Measurements from ENCODE around the gene CD302. TPM values are rescaled to one million over a fixed set of nuclear protein-coding genes. Genes with fewer than 3 reads are reported as not detected.
"Not testable (repeated sequence)": the region's sequence is repeated elsewhere in the genome, so short reads cannot be mapped to it uniquely, and the experiment has no call there.

The CD302 gene
- total and polyA plus RNA-seq, 7 donors = 2.7 to 7.5 (median 4.6) TPM

DNA sequence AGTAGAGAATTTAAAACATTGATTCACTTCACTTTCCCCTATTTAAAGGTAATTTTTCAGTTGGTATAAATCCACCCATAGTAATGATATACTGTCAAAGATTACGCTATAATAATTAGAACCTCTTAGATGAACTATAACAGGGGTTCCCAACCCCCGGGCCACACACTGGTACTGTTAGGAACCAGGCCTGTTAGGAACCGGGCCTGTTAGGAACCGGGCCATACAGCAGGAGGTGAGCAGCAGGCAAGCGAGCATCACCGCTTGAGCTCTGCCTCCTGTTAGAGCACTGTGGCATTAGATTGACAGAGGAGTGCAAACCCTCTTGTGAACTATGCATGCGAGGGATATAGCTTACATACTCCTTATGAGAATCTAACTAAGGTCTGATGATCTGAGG lies 34.0 kb upstream of the CD302 start:
- Histone ChIP-seq H3K27me3 (ENCODE audit: insufficient read depth in 3 of 3, low read length in 2 of 3) (no peaks in the 10 kb centered on the region), H3K36me3 (ENCODE audit: insufficient read depth in 1 of 2, low read depth in 1 of 2) (no peaks in the 10 kb centered on the region), H3K9me3 (no peaks in the 10 kb centered on the region), H3K4me1 (no peaks in the 10 kb centered on the region), H3K27ac (no peak overlapping the region), H3K4me3 (no peak overlapping the region)
- WGBS, 3 donors = 82 to 84% (median 83%) methylated on average over 7 of the region's 7 CpGs
- intact Hi-C loops (cut with DNase I) = no loop called here
- DNase-seq (no peak), ATAC-seq (no peak)
- TF ChIP-seq, protein P1, sequence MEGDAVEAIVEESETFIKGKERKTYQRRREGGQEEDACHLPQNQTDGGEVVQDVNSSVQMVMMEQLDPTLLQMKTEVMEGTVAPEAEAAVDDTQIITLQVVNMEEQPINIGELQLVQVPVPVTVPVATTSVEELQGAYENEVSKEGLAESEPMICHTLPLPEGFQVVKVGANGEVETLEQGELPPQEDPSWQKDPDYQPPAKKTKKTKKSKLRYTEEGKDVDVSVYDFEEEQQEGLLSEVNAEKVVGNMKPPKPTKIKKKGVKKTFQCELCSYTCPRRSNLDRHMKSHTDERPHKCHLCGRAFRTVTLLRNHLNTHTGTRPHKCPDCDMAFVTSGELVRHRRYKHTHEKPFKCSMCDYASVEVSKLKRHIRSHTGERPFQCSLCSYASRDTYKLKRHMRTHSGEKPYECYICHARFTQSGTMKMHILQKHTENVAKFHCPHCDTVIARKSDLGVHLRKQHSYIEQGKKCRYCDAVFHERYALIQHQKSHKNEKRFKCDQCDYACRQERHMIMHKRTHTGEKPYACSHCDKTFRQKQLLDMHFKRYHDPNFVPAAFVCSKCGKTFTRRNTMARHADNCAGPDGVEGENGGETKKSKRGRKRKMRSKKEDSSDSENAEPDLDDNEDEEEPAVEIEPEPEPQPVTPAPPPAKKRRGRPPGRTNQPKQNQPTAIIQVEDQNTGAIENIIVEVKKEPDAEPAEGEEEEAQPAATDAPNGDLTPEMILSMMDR (IDR thresholded peaks at IDR 0.05) = no peak

DNA sequence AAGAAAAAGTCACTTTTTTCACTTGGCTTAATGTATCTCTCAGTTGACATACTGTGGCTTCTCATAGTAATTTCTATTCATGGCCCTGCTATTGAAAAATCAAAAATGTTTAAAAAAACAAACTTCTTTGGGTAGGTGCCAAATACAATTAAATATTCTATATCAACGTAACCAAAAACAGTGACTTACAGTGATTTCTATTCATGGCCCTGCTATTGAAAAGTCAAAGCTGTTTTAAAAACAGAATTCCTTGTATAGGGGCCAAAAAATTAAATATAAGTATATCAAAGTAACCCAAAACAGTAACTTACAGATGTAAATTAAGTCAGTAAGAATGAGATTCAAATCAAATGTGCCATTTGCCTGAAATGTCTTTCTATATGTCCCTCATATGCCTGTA lies 31.4 kb upstream of the CD302 start:
- Histone ChIP-seq H3K4me1 (no peaks in the 10 kb centered on the region), H3K27ac (no peak overlapping the region), H3K9me3 (no peaks in the 10 kb centered on the region), H3K27me3 (ENCODE audit: insufficient read depth in 3 of 3, low read length in 2 of 3) (no peaks in the 10 kb centered on the region), H3K36me3 (ENCODE audit: insufficient read depth in 1 of 2, low read depth in 1 of 2) (no peaks in the 10 kb centered on the region), H3K4me3 (no peak overlapping the region)
- DNase-seq (no peak), ATAC-seq (no peak)
- 86 to 90% (median 88%) methylated on average over 1 of the region's 1 CpG for WGBS, 3 donors
- TF ChIP-seq, protein P1 (IDR thresholded peaks at IDR 0.05) = no peak
- intact Hi-C loops (cut with DNase I) = no loop called here

DNA sequence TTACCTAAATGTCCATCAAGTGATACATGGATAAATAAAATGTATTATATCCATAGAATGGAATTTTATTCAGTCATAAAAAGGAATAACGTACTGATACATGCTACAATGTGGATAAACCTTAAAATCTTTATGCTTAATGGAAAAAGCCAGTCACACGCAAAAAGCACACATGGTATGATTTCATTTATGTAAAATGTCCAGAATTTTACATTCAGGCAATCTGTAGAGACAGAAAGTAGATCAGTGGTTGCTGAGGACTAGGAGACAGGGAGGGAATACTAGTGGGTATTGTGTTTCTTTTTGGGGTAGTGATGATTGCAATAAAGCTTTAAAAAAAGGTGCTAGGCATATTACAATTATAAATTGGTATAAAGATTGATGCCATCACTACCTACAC lies 30.7 kb upstream of the CD302 start:
- DNase-seq (no peak), ATAC-seq (no peak)
- Histone ChIP-seq H3K36me3 (ENCODE audit: insufficient read depth in 1 of 2, low read depth in 1 of 2) (no peaks in the 10 kb centered on the region), H3K27me3 (ENCODE audit: insufficient read depth in 3 of 3, low read length in 2 of 3) (no peaks in the 10 kb centered on the region), H3K4me1 (no peaks in the 10 kb centered on the region), H3K4me3 (no peak overlapping the region), H3K27ac (no peak overlapping the region), H3K9me3 (no peaks in the 10 kb centered on the region)
- TF ChIP-seq, protein P1 (IDR thresholded peaks at IDR 0.05) = no peak
- intact Hi-C loops (cut with DNase I) = no loop called here
- WGBS, 3 donors = 59 to 71% (median 61%) methylated on average over 2 of the region's 2 CpGs

DNA sequence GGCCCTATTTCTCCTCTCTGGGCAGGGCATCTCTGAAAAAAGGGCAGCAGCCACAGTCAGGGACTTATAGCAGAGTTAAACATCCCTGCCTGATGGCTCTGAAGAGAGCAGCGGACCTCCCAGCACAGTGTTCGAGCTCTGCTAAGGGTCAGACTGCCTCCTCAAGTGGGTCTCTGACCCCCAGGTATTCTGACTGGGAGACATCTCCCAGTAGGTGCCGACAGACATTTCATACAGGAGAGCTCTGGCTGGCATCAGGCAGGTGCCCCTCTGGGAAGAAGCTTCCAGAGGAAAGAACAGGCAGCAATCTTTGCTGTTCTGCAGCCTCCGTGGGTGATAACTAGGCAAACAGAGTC lies 24.4 kb upstream of the CD302 start:
- DNase-seq; H3K27me3 ChIP-seq (ENCODE audit: insufficient read depth in 3 of 3, low read length in 2 of 3); H3K4me3 ChIP-seq; H3K27ac ChIP-seq; ATAC-seq; intact Hi-C loops (cut with DNase I); H3K4me1 ChIP-seq; H3K9me3 ChIP-seq; H3K36me3 ChIP-seq (ENCODE audit: insufficient read depth in 1 of 2, low read depth in 1 of 2): not testable (repeated sequence)
- 93 to 95% (median 95%) methylated on average over 4 of the region's 4 CpGs for WGBS, 3 donors

DNA sequence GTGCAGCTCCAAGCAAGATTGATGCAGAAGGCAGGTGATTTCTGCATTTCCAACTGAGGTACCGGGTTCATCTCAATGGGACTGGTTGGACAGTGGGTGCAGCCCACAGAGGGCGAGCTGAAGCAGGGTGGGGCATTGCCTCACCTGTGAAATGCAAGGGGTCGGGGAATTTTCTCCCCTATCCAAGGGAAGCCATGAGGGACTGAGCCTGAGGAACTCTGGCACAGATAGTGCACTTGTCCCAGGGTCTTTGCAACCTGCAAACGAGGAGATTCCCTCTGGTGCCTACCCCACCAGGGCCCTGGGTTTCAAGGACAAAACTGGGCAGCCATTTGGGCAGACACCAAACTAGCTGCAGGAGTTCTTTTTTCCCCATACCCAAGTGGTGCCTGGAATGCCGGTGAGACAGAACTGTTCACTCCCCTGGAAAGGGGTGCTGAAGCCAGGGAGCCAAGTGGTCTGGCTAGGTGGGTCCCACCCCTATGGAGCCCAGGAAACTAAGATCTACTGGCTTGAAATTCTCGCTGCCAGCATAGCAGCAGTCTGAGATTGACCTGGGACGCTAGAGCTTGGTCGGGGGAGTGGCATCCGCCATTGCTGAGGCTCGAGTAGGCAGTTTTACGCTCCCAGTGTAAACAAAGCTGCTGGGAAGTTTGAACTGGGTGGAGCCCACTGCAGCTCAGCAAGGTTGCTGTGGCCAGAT lies 23.9 kb upstream of the CD302 start:
- H3K27me3 ChIP-seq (ENCODE audit: insufficient read depth in 3 of 3, low read length in 2 of 3); H3K36me3 ChIP-seq (ENCODE audit: insufficient read depth in 1 of 2, low read depth in 1 of 2); intact Hi-C loops (cut with DNase I); H3K4me3 ChIP-seq; H3K27ac ChIP-seq; ATAC-seq; H3K4me1 ChIP-seq; H3K9me3 ChIP-seq; DNase-seq: not testable (repeated sequence)
- WGBS, 3 donors = 76 to 82% (median 77%) methylated on average over 11 of the region's 11 CpGs

DNA sequence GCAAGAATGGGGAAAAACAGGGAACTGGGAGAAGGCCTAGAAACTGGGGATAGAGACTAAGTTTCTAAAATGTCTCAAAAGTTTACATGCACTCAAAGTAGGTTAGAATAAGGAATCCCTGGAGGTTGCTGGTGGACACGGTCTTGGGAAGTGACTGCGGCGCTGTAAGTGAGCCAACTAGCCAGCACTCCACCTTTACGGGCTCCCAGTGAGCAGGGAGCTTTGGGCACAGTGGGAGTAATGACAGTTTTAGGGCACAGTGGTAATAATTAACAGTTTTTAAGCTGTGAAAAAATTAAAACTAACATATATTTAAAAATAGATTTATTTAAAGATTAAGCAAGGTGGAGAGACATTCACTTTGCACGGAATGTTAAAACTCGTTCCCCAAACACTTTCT lies 20.9 kb upstream of the CD302 start:
- H3K27ac ChIP-seq = no peak overlapping the region
- H3K36me3 ChIP-seq (ENCODE audit: insufficient read depth in 1 of 2, low read depth in 1 of 2) = no peaks in the 10 kb centered on the region
- intact Hi-C loops (cut with DNase I) = no loop called here
- TF ChIP-seq, protein P1 (IDR thresholded peaks at IDR 0.05) = no peak
- H3K27me3 ChIP-seq (ENCODE audit: insufficient read depth in 3 of 3, low read length in 2 of 3) = no peaks in the 10 kb centered on the region
- H3K9me3 ChIP-seq = no peaks in the 10 kb centered on the region
- DNase-seq = no peak
- WGBS, 3 donors = 74 to 77% (median 74%) methylated on average over 6 of the region's 6 CpGs
- no peak for ATAC-seq
- H3K4me1 ChIP-seq = no peaks in the 10 kb centered on the region
- no peak overlapping the region for H3K4me3 ChIP-seq
